Mesenchymal stem cell (in vitro differentiated cells and primary cell): Measurements from ENCODE around the gene CYP19A1.

Experiments used
- DNase-seq: peaks from one replicate; pipeline ENCODE4 v3.0.0-alpha.2; 2013
- H2AFZ ChIP-seq: one replicate; pipeline ENCODE4 v1.6.1; 2013; ENCODE audit warnings: low read depth, mild to moderate bottlenecking, control low read depth, inconsistent platforms, low read length, moderate library complexity
- H2AK5ac ChIP-seq: 2 replicates; pipeline ENCODE4 v1.6.1; 2013; ENCODE audit warnings: low read length, moderate library complexity, mild to moderate bottlenecking, inconsistent platforms; ENCODE audit not compliant: severe bottlenecking
- H2BK120ac ChIP-seq: one replicate; pipeline ENCODE4 v1.6.1; 2013; ENCODE audit warnings: low read depth, mild to moderate bottlenecking, inconsistent platforms, low read length, moderate library complexity
- H2BK12ac ChIP-seq, 2 experiments: one replicate each; pipeline ENCODE4 v1.6.1; 2013; ENCODE audit warnings: inconsistent platforms in 2 of 2, low read length in 2 of 2, mild to moderate bottlenecking in 2 of 2, moderate library complexity in 2 of 2, control low read depth in 1 of 2
- H2BK15ac ChIP-seq: one replicate; pipeline ENCODE4 v1.6.1; 2013; ENCODE audit warnings: mild to moderate bottlenecking, low read depth, inconsistent platforms; ENCODE audit not compliant: poor library complexity, severe bottlenecking
- H2BK5ac ChIP-seq: 2 replicates; pipeline ENCODE4 v1.6.1; 2013; ENCODE audit warnings: low read depth, mild to moderate bottlenecking, low read length, control low read depth, inconsistent platforms; ENCODE audit not compliant: poor library complexity, severe bottlenecking
- H3K14ac ChIP-seq, 2 experiments: one replicate each; pipeline ENCODE4 v1.6.1; 2013; ENCODE audit warnings: inconsistent platforms in 2 of 2, low read length in 2 of 2, control low read depth in 1 of 2, mild to moderate bottlenecking in 1 of 2, moderate library complexity in 1 of 2
- H3K18ac ChIP-seq, 2 experiments: one replicate each; pipeline ENCODE4 v1.6.1; 2013; ENCODE audit warnings: inconsistent platforms in 2 of 2, low read length in 2 of 2, control low read depth in 1 of 2, low read depth in 1 of 2, mild to moderate bottlenecking in 1 of 2
- H3K23ac ChIP-seq, 2 experiments: one replicate each; pipeline ENCODE4 v1.6.1; 2013; ENCODE audit warnings: inconsistent platforms in 2 of 2, low read length in 2 of 2, mild to moderate bottlenecking in 2 of 2, moderate library complexity in 2 of 2, control low read depth in 1 of 2
- H3K27ac ChIP-seq: 2 replicates; pipeline ENCODE4 v1.5.1; 2013; ENCODE audit warnings: mild to moderate bottlenecking, moderate library complexity, low read length, control low read depth, inconsistent platforms; ENCODE audit not compliant: poor library complexity, severe bottlenecking
- H3K27me3 ChIP-seq, 2 experiments: 2 replicates each; pipeline versions ENCODE4 v1.6.1 to v1.7.0; 2013; ENCODE audit warnings: low read length in 2 of 2, mild to moderate bottlenecking in 2 of 2, moderate library complexity in 2 of 2, control low read depth in 1 of 2, inconsistent platforms in 1 of 2; ENCODE audit not compliant: control insufficient read depth in 1 of 2, insufficient read depth in 1 of 2
- H3K36me3 ChIP-seq, 2 experiments: 2 replicates each; pipeline versions ENCODE4 v1.6.1 to v1.7.0; 2013; ENCODE audit warnings: low read length in 2 of 2, control low read depth in 1 of 2, inconsistent platforms in 1 of 2, low read depth in 1 of 2, mild to moderate bottlenecking in 1 of 2; ENCODE audit not compliant: insufficient read depth in 2 of 2, control insufficient read depth in 1 of 2
- H3K4ac ChIP-seq, 2 experiments: one replicate each; pipeline ENCODE4 v1.6.1; 2013; ENCODE audit warnings: inconsistent platforms in 2 of 2, low read length in 2 of 2, mild to moderate bottlenecking in 2 of 2, moderate library complexity in 2 of 2, control low read depth in 1 of 2, low read depth in 1 of 2
- H3K4me1 ChIP-seq: 2 replicates; pipeline ENCODE4 v1.6.1; 2013; ENCODE audit warnings: low read depth, low read length, control low read depth; ENCODE audit not compliant: control insufficient read depth, insufficient read depth
- H3K4me2 ChIP-seq: 2 replicates; pipeline ENCODE4 v1.6.1; 2013; ENCODE audit warnings: low read length, mild to moderate bottlenecking, inconsistent platforms; ENCODE audit not compliant: poor library complexity, severe bottlenecking
- H3K4me3 ChIP-seq, 2 experiments: 2 replicates each; pipeline versions ENCODE4 v1.5.1 to v1.7.0; 2013; ENCODE audit warnings: low read length in 2 of 2, mild to moderate bottlenecking in 2 of 2, control low read depth in 1 of 2, low read depth in 1 of 2; ENCODE audit not compliant: insufficient read depth in 1 of 2
- H3K79me1 ChIP-seq: replicated peaks from 2 replicates; pipeline ENCODE4 v1.6.1; 2013; ENCODE audit warnings: mild to moderate bottlenecking, control low read depth, low read length, inconsistent platforms; ENCODE audit not compliant: poor library complexity, severe bottlenecking
- H3K9ac ChIP-seq: 2 replicates; pipeline ENCODE4 v1.7.0; 2013; ENCODE audit warnings: mild to moderate bottlenecking, low read length, moderate library complexity
- H3K9me3 ChIP-seq: 2 replicates; pipeline ENCODE4 v1.7.0; 2013; ENCODE audit warnings: mild to moderate bottlenecking, low read length; ENCODE audit not compliant: control insufficient read depth
- H4K8ac ChIP-seq: one replicate; pipeline ENCODE4 v1.6.1; 2013; ENCODE audit warnings: inconsistent platforms, mild to moderate bottlenecking, low read length, moderate library complexity
- H4K91ac ChIP-seq: one replicate; pipeline ENCODE4 v1.6.1; 2013; ENCODE audit warnings: mild to moderate bottlenecking, low read length, inconsistent platforms
- WGBS: methylation state at CpG from one replicate; pipeline ENCODE4 v1.1.7; 2013; ENCODE audit warnings: mixed read lengths; 5-methylcytosine and 5-hydroxymethylcytosine counted together

CYP19A1 gene

DNA sequence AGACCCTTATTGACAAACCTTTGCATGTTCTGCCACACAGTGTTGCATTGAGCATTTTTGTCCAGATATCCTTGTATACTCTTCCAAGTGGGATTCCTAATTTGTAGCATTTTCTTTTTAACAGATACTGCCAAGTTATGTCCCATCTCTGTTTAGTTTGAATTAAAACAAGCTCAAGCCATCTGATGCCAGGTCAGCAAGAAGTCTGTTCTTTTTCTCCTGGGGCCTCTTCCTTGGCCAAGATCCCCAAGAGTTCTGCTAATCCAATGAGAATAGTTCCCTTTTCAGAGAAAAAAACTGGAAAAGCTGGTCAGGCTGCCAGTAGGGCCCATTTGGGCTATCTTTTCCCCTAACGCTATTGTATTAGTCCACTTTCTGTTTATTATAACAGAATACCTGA is 32.9 kb upstream of the CYP19A1 start:
- Histone ChIP-seq H2BK12ac (no peak overlapping the region), H3K4me3 (no peak overlapping the region), H3K23ac (no peak overlapping the region), H3K9me3 (no peaks in the 10 kb centered on the region), H2AK5ac (no peak overlapping the region), H2BK5ac (no peak overlapping the region), H3K4me2 (no peak overlapping the region), H3K14ac (no peak overlapping the region), H3K27me3 (no peaks in the 10 kb centered on the region), H2BK120ac (no peak overlapping the region), H3K9ac (no peak overlapping the region), H3K27ac (no peak overlapping the region), H4K91ac (no peak overlapping the region), H3K4me1 (peaks cover 2% of the 10 kb centered on the region), H3K36me3 (no peaks in the 10 kb centered on the region), H2AFZ (no peak overlapping the region), H3K18ac (no peak overlapping the region), H3K79me1 (no peaks in the 10 kb centered on the region), H2BK15ac (no peak overlapping the region), H4K8ac (no peak overlapping the region), H3K4ac (no peak overlapping the region)
- no peak for DNase-seq
- WGBS: no CpG with 5 or more reads among the region's 1 CpG

DNA sequence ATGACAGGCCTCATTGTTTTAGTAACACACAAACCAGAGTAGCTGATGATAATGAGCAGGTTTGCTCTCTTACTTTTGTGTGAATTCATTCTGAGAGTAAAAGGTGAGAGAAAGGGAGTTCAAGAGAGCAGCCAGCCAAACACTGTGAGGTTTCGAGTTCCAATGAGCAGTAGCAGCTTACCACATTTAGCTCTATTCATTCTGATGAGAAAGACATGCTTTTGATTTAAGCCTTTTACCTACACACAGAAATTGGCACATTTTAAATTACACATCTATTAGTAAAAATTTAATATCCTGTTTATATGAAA is 31.0 kb upstream of the CYP19A1 start:
- 100% methylated on average over 1 of the region's 1 CpG for WGBS
- H3K9ac ChIP-seq: peak overlapping the region; percentile 26

DNA sequence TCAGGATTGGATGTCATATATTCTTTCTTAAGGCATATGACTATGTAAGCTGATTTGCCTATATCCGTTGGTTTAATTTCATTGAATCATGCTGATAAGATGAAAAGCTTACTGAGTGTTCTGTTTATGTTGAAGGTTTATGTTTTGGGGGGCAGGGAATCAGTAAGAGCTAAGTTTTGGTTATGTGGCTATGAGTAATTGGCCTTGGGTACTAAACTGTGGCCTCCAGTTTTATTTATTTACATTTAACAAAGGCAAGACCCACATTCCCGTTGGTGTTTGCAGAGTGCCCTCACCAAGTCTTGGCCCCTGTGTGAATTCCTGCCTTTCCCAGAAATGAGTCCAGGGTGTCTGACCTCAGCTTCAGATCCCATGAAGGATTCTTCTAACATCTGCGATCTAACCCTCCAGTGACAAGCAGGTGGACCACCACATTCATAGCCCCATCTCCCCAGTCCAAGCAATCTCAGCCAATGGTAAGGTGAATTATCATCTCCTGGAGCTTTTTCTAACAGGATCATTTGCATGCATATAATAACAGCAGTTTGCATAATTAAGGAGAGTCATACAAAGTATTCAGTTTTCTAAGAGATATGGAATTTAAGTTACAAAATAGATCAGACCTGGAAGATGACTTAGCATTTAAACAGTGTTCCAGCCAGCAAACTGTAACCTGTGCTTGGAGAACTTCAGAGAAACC is 30.5 kb upstream of the CYP19A1 start:
- H2BK15ac ChIP-seq: no peak overlapping the region
- H2BK120ac ChIP-seq: no peak overlapping the region
- no peak overlapping the region for H2BK5ac ChIP-seq
- no peaks in the 10 kb centered on the region for H3K79me1 ChIP-seq
- H3K18ac ChIP-seq: peak overlapping the region in 1 of 2 experiments; percentile 48
- no peak overlapping the region for H3K4me2 ChIP-seq
- H3K27ac ChIP-seq: peak overlapping the region; percentile 25
- H4K91ac ChIP-seq: no peak overlapping the region
- no peak overlapping the region for H3K23ac ChIP-seq
- no peak overlapping the region for H3K4me3 ChIP-seq
- H4K8ac ChIP-seq: no peak overlapping the region
- H3K4me1 ChIP-seq: peaks cover 2% of the 10 kb centered on the region
- no peaks in the 10 kb centered on the region for H3K9me3 ChIP-seq
- H3K36me3 ChIP-seq: no peaks in the 10 kb centered on the region
- no peak overlapping the region for H2BK12ac ChIP-seq
- no peak overlapping the region for H3K14ac ChIP-seq
- H3K9ac ChIP-seq: peak overlapping the region; percentile 26
- no peak overlapping the region for H2AK5ac ChIP-seq
- DNase-seq: peak; percentile 88
- 11% methylated on average over 3 of the region's 3 CpGs for WGBS
- no peak overlapping the region for H2AFZ ChIP-seq
- H3K27me3 ChIP-seq: no peaks in the 10 kb centered on the region
- no peak overlapping the region for H3K4ac ChIP-seq

More for the DNA sequence above, 31.0 kb upstream of the CYP19A1 start:
- Histone ChIP-seq H3K4me2 (no peak overlapping the region), H4K8ac (no peak overlapping the region), H2BK120ac (no peak overlapping the region), H2AK5ac (no peak overlapping the region), H3K23ac (no peak overlapping the region), H2BK5ac (no peak overlapping the region), H3K9me3 (no peaks in the 10 kb centered on the region), H3K14ac (no peak overlapping the region), H3K18ac (peak overlapping the region in 1 of 2 experiments; percentile 48), H3K4me3 (no peak overlapping the region), H3K79me1 (no peaks in the 10 kb centered on the region), H3K4ac (no peak overlapping the region), H2AFZ (no peak overlapping the region), H2BK15ac (no peak overlapping the region), H3K27me3 (no peaks in the 10 kb centered on the region), H3K4me1 (peaks cover 2% of the 10 kb centered on the region), H3K27ac (peak overlapping the region; percentile 25), H3K36me3 (no peaks in the 10 kb centered on the region), H4K91ac (no peak overlapping the region), H2BK12ac (no peak overlapping the region)
- no peak for DNase-seq

- no peaks in the 10 kb centered on the region for H3K9me3 ChIP-seq
- H3K27me3 ChIP-seq: no peaks in the 10 kb centered on the region
- H3K4me3 ChIP-seq: no peak overlapping the region
- 84% methylated on average over 6 of the region's 6 CpGs for WGBS
- H2BK12ac ChIP-seq: peak overlapping the region; percentile 52 to 96
- no peak overlapping the region for H2AK5ac ChIP-seq
- H3K27ac ChIP-seq: no peak overlapping the region
- H2AFZ ChIP-seq: no peak overlapping the region
- no peaks in the 10 kb centered on the region for H3K36me3 ChIP-seq
- no peak overlapping the region for H2BK5ac ChIP-seq
- H4K91ac ChIP-seq: peak overlapping the region; percentile 84
- H3K23ac ChIP-seq: no peak overlapping the region
- H3K4ac ChIP-seq: peak overlapping the region; percentile 41 to 77
- H3K4me1 ChIP-seq: peaks cover 2% of the 10 kb centered on the region
- peak overlapping the region in 1 of 2 experiments; percentile 68 for H3K14ac ChIP-seq
- no peak overlapping the region for H3K4me2 ChIP-seq
- no peak overlapping the region for H2BK120ac ChIP-seq
- H3K9ac ChIP-seq: no peak overlapping the region
- DNase-seq: no peak
- H3K79me1 ChIP-seq: no peaks in the 10 kb centered on the region
- peak overlapping the region; percentile 76 for H4K8ac ChIP-seq
- H2BK15ac ChIP-seq: no peak overlapping the region
- peak overlapping the region; percentile 58 to 76 for H3K18ac ChIP-seq
Observed at GRCh38 chr15:51368307-51368706, 29.9 kb upstream of the CYP19A1 start.
